ENCODE measurements around the gene SH2D6.

GRCh38 chr2:85410584-85411404, 7.7 kb upstream of the SH2D6 start:
- no peak for TF ChIP-seq CTCF (IDR thresholded peaks at IDR 0.05; ENCODE audit: insufficient read depth, low read length)
- no peak for TF ChIP-seq POLR2AphosphoS5 (IDR thresholded peaks at IDR 0.05; ENCODE audit: low read depth)
- TF ChIP-seq REST (IDR thresholded peaks at IDR 0.05; ENCODE audit: insufficient replicate concordance, low read depth) = no peak
- TF ChIP-seq GABPA (IDR thresholded peaks at IDR 0.05; ENCODE audit: low read depth) = no peak
